SIG-M5 treated with dmso at 0.1 percent for 504 hours (cell line): ENCODE results near the gene HCFC1.
A peak's percentile ranks its signal among the peaks of the same experiment; 100 is the strongest.

Source experiments
- DNase-seq: peaks from one replicate; lab custom pipeline; 2025; ENCODE audit not compliant: unreplicated experiment; lab: John Stamatoyannopoulos, UW

HCFC1 gene

DNA sequence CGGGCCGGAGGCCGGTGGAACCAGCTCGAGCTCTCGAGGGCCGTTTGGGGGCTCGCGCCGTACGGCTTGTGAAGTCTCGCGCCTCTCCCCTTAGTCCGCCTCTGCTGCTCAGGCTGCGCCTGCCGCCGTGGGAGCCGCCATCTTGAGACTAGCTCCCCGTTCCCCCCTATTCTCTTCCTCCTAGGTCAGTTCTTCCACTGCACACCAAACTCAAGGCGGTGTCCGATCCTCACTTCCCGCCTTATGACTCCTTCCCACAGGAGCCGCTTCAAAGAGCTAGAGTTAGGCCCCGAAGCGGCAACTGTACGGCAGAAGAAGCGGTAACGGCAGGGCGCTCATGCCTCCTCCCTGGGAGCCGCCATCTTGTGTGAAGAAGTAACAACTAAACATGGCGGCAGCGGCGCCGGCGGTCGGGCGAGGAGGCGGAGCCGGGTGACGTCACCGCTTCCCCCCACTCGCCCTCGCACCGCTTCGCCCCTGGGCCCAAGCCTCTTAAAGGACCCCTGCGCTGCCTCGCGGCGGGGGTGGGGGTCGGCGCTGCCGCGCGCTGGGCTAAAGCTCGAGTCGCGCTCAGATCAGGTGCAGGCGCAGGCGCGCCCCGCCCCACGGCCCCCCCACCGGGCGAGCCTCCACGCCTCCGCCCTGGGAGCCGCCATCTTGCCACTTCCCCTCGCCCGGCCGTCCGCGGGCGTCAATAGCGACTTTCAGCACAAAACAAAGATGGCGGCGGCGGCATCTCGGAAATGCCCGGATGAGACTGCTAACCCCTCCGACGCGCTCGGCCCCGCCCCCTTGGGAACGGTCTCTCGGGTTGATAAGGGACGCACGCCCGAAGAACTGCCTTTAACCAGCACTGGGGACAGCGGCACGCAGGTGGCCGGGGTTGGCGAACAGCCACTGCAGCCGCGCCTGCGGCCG, at the start of gene HCFC1:
HCFC1 (minus strand) TSS at position 369 of the 918 bp plus-strand sequence. CDS start 978 bp downstream, outside the sequence.
- peak; percentile 87 for DNase-seq

DNA sequence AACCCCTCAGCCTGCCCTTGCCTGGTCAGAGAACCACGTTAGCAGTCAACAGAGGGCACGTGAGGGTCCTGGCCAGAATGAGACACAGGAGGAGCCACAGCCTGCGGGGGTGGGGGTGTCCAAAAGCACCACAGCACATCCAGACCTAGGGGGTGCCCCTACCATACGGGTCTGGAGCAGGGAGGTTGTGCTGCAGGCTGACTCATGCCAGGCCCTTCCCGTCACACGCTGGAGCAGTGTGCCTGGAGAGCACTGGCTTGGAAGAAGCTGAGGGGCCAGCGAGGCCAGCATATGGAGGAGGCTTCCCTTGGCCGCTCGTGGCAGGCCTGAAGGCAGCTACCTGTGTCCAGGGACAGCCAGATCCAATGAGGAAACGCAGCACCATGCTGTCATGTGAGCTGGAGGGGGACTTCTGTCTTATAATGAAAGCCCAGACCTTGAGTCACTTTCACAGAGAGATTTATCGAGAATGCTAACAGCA, 49.6 kb upstream of the HCFC1 start:
- no peak for DNase-seq

DNA sequence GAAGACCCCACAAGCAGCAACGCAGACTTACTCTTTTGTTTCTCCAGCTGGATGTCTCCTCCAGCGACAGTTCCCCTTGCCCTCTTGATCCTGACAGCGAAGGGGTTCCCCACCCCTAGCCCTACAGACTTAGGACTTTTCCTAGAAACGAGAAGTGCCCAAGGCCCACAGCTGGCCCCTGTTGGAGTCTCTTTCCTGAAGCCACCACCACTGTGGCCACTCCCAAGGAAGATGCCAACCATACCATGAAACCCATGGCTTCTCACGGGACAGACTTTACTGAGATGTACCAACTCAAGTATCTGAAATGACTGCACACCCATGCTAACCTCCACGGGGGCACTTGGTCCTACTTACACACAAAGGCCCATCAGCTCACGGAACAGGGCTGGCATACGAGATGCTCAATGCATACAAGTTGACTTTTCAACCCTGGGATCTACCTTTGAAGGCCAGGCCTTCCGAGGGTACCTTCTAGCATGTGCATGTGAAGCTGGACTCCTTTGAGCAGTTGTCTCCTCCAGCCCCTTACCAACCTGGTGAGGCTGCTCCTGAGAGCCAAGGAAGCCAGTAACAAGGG, 49.0 kb upstream of the HCFC1 start:
- no peak for DNase-seq

DNA sequence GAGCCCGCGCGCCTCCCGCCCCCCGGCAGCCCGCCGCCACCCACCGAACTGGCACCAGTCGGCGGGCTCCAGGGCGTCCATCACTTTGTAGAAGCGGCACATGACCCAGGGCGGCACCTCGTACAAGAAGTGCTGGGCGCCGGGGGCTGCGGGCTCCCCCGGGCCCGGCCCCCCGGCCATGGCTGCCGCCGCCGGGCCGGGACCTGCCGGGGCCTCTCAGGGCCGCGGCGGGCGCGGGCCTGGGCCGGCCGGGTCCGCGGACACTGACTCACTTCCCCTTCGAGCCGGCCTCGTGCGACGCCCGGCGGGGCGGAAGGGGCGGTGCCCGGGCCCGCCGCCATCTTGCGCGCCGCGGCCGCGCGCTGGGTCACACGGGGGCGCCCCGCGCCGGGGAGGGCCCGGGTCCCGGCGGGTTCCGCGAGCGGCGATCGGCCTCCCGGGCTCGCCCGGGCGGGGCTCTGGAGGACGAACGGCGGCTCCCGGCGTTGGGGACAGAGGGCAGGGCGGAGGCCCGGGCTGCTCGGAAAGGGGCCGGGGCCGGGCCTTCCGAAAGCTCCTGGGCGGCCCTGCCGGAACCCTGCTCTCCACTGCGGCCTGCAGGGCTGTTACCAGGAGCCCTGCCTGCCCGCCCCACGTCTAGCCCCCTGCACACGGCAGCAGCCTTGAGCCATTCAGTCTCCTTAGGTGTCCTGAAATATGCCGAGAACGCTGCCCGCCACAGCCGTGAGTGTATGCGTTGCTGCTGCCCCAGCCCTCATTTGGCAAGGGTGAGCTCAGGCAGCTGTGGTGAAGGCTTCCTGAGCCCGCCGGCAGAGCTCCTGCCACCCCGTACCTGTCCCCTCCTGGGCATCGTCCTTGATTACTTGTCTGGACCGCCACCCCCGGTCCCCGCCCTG, 48.3 kb upstream of the HCFC1 start, which contains the start of gene IRAK1:
IRAK1 (minus strand) TSS at position 270 of the 896 bp plus-strand sequence; CDS start at position 180, 90 bp downstream.
- DNase-seq, result peak; percentile 33

DNA sequence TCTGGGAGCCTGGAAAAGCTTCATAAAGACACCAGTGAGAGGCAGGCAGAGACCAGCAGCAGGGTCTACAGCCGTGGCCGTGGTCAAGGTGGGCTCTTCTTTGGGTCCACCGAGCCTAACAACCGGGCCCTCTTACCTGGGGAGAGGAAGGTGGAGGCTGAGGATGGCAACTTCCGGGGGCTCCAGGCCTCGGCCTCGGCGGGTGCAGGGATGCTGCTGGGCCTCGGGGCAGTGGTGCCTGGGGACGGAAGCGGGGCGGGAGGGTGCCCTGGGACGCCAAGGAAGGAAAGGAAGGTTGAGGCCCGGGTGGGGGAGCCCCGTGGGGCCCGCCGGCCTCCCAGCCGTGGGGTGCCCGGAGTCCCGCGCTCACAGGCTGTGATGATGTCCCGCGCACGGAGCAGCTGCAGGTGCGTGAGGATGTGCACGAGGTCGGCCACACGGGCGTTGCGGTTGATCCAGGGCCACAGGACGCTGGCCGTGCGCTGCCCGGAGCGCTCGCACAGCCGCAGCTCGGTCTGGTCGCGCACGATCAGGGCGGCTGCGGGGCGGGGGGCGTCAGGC, 47.5 kb upstream of the HCFC1 start:
- no peak for DNase-seq

DNA sequence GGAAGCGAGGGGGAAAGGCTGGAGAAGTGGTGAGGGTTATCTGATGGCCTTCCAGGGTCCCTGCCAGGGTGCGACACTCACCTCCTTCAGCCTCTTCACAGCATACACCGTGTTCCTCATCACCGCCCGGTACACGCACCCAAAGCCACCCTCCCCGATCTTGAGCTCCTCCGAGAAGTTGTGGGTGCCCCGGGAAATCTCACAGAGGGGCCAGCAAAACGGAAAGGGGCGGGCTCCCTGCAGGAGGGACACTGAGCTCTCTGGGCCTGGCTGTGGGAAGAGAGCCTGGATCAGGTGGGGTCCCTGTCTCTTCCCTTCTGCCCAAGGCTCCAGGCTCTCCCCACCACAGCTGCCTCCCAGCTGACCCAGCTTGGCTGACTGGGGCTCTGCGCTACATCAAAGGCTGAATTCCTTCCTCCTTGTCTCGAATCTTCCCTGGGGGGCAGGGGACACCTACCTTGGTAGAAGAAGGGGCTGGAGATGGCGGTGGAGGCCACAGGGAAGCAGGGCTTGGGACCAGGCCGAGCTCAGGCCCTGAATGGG, 47.0 kb upstream of the HCFC1 start:
- peak; percentile 21 for DNase-seq

DNA sequence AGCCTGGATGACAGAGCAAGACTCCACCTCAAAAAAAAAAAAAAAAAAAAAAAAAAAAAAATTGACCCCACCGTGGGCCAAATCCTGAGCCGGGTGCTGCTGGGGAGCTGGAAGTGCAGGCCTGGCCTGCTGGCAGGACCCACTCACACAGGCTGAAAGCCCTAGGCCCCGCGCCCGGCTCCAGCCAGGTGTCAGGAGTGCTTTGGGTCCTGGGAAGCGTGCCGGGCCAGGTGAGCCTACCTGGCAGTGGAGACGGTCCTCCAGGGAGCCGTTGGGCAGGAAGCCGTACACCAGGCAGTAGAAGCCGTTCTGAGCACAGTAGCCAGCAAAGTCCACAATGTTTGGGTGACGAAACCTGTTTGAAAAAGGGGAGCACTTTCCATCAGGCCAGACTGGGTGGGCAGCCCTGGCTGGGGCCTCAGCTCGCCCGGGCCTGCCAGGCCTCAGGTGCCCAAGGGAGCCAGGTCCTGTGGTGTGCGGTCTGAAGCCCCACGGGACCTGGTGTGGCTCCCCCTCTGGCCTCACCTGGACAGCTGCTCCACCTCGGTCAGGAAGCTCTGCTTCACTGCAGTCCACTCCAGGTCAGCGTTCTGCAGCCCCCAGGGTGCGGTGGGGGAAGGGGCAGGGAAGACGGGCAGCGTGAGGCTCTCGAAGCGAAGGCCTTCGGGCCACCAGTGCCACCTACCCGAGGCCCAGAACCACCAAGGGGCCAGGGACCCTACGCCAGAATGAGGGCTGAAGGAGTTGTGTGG, 46.3 kb upstream of the HCFC1 start:
- DNase-seq, result no peak

DNA sequence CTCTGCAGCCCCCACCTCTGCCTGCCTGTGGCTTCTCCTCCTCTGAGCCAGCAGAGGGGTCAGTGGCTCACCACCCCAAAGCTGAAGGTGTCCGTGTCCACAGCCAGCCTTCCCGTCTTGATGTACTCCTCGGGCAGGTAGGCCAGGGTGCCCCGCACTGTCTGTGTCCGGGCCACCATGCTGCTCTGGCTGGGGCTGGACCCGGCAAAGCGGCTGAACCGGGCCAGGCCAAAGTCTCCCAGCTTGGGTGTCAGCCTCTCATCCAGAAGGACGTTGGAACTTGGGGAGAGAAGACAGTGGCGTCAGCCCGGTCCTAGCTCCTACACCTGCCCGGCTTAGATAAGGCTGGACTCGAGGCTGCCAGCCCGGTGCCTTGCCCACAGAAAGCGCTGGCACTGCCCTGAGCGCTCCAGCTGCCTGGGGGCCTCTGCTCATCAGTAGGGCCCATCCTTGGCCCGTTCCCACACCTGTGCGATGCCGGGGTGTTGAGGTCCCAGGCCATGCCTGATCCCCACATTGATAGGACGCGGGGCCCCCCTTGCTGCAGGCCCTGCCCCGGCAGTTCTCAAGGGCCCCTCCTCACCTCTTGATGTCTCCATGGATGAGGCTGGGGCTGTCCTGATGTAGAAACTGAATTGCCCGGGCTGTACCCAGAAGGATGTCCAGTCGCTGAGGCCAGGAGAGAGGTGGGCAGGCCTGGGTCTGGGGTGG, 44.9 kb upstream of the HCFC1 start:
- no peak for DNase-seq

DNA sequence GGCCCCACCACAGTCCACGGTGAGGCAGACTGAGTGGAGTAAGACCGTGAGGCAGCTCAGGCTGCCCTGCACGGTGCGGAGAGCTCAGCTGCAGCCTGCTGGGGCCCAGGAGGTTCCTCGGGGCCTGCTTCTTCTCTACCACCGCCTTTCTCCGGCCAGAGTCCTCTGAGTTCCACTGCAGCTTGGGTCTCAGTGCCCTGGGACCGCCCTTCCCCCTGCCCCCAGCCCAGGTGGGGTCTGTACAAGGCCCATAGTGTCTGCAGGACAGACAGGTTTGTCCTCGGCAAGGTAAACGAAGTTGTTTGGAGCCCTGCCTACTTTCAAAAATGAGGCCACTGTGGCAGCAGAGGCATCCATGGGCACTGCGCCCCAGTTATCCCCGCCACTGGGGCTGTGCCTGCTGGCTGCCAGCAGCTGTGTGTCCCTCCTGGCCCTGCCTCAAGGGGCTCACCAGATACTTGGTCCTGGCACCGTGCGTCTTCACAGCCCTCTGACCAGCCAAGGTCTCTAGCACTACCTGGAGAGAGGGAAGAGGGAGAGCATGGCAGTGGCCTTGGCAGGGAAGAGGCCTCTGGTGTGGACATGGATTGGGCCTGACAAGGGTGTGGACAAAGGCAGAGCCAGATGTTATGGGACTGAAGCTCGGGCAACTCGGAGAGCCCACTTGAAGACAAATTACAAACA, 44.1 kb upstream of the HCFC1 start:
- no peak for DNase-seq

DNA sequence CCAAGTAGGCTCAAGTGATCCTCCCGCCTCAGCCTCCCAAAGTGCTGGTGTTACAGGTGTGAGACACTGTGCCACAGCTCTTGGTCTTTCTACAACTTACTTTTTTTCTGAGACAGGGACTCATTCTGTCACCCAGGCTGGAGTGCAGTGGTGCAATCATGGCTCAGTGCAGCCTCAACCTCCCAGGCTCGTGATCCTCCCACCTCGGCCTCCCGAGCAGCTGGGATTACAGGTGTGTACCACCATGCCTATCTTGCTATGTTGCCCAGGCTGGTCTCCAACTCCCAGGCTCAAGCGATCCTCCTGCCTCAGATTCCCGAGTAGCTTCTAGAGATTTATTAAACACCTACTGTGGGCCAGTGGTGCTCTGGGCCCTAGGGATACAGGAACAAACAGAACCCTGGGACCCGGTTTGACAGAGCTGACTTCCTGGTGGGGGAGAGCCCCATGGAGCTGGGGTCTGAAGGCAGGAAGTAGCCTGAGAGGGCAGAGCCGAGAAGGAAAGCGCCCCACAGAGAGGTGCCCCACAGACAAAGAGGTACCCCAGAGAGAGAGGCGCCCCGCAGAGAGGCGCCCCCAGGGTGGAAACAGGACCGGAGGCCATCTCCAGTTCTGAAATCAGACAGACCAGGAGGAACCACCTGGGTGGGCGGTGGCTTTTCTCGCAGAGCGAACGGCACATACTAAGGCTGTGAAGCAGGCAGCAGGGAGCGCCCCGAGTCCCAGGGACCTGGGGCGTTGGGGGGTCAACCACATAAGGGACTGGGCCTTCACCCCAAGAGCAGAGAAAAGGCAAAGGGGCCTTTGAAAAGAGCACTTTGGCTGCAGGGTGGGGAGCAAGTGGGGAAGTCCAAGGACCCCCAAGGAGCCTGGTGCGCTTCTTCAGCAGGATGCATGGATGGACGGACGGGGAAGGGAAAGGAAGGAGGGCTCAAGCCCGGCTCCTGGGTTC, 43.1 kb upstream of the HCFC1 start:
- DNase-seq, result no peak

DNA sequence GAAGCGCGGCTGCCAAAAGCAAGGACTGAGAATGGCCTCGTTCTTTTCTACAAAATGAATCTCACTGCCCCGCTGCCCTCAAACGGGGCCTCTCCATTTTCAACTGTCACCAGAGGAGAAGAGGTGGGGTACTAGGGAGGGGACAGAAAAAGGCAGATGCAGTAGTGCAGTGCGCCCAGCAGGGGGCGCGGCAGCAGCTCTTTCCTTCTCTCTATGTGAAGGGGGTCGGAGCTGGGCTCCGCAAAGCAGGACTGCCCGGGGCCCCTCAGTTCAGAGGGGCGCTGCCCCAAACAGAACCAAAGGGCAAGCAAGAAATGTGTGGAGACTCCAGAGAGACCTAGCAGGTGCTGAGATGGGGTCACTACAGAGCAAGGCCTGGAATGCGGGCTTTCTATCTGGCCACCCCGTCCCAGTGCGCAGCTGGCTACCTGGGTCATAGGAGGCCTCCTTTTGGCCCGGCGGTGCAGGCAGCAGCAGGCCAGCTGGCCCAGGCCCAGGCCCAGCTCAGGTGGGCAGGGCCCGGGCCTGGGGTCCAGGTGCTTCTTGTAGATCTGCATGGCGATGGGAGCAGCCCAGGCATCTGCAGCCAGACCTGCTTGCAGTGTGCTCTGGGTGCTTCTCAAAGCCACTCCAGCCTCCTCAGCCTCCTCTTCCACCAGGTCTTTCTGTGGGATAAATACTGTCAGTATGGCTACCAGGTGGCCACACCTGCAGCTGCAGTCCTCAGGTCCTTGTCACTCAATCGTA, 42.2 kb upstream of the HCFC1 start:
- peak; percentile 48 for DNase-seq

DNA sequence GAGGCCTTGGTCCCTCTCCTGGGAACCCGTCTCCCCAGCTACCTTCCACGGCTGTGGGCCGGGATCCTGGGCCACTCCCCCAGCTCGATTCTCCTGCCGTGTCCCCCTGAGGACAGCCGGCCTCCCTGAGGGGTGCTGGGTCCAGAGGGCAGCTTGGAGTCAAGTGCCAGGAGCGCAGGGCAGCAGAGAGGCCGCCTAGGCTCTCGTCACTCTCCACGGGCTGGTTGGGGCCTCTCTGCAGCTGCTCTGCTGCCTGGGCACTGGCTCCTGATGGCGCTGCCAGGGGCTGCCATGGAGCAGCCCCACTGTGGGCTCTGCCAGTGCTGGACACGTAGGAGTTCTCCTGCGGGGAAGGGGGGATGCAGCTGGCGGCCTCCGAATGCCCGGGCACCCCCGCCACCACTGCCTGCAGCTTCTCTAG, 41.4 kb upstream of the HCFC1 start:
- no peak for DNase-seq

DNA sequence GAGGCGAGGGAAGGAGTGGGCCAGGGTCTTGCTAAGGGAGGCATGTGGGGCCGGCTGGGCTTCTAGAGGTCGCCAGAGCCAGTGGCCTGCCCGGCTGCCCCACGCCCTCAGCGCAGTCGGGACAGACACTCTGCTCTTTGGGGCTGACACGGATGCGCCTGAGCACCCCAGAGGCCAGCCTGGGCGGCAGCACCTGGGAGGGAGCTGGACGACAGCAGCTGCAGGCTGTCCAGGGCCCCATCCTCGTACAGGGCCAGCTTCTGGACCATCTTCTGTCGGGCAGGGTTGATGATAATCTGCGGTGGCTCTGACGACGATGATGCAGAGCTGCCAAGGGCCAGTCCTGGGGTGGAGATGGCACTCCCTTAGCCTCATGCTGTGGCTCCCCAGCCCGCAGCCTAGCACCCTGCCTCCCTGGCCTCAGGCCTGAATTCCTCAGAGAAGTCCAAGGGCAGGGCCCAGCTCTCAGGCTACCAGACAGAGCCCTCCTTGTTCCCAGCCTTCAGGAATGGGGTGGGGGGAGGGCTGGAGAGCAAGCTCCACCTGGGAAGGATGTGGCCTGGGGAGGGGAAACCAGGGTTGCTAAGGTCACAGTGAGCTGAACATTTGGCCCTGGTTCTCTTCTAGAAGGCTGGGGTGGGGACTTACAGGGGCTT, 40.8 kb upstream of the HCFC1 start:
- no peak for DNase-seq

DNA sequence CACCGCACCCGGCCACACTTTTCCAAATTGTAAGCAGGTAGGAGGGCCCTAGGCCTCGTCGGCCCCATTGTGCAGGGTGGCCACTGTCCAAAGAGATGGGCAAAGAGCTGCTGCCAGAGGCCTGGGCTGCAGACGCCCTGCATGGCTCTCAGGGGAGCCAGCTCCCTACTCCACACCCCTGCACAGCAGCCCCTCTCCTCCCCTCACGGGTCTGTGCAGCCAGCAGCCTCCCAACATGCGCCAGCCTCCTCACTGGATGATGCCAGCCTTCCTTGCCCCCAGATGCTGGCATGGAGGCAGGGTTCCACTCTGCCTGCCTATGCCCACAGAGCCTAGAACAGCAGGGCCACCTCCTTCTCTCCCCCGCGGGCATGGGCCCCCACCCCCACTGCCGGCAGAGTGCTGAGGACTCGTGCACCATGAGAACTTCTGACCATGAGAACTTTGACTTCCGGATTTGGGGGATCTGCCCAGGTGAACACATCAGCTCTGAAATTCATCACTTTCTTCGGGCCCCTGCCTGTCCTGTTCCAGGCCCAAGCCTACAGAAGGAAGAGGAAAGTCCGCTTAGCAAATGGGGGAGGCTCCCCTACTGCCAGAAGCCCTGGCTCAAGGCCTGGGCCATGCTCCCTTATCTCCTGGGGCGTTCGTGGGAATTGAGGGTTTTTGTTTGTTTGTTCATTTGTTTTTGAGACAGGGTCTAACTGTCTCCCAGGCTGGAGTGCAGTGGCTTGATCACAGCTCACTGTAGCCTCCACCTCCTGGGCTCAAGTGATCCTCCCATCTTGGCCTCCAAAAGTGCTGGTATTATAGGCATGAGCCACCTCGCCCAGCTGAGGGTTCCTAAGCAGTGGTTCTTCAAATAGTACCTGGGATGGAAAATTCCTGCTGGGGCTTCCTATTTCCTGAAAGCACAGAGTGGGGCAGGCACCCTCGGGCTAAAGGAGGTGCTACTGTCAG, 40.0 kb upstream of the HCFC1 start:
- DNase-seq, result no peak
